K562 (cell line): Measurements from ENCODE around the gene CDC37. TPM values are rescaled to one million over a fixed set of nuclear protein-coding genes. Genes with fewer than 3 reads are reported as not detected.

ENCODE experiments used
- CHD2 ChIP-seq: IDR thresholded peaks from 2 replicates; pipeline ENCODE4 v1.6.1; 2011; ENCODE audit warnings: low read depth, low read length
- FOSL1 ChIP-seq: fragments of 200-800 bp; sonication (Bioruptor generic); conservative IDR thresholded peaks from 2 replicates; pipeline ENCODE4 v1.6.1; 2016; ENCODE audit warnings: missing genetic modification characterization, missing compliant biosample characterization
- FOXP1 ChIP-seq: sonication (generic); formaldehyde crosslinking; IDR thresholded peaks from 2 replicates; pipeline ENCODE4 v1.8.0; 2022; ENCODE audit warnings: mild to moderate bottlenecking, missing genetic modification reagents
- HDGF ChIP-seq: fragments of 450-650 bp; IDR thresholded peaks from 2 replicates; pipeline ENCODE4 v1.6.1; 2016
- HIVEP1 ChIP-seq: fragments of 250-450 bp; sonication (Bioruptor Pico); IDR thresholded peaks from 2 replicates; pipeline ENCODE4 v1.4.0; 2020; ENCODE audit warnings: mild to moderate bottlenecking
- ILF3 ChIP-seq: fragments of 450-650 bp; IDR thresholded peaks from 2 replicates; pipeline ENCODE4 v1.6.1; 2018; ENCODE audit warnings: antibody characterized with exemption, mild to moderate bottlenecking, moderate library complexity, borderline replicate concordance
- JUND ChIP-seq, 2 experiments: IDR thresholded peaks; 2 replicates in 1 of 2; 3 replicates in 1 of 2; pipeline ENCODE4 v1.6.1; 2011; ENCODE audit warnings: borderline replicate concordance in 2 of 2, low read depth in 2 of 2, low read length in 2 of 2, improper control_type of control experiment in 1 of 2, missing biosample characterization in 1 of 2, missing genetic modification characterization in 1 of 2, missing genetic modification reagents in 1 of 2
- KDM4B ChIP-seq, 2 experiments: fragments of 450-650 bp in 1 of 2; sonication (generic) in 1 of 2; IDR thresholded peaks; 2 replicates each; pipeline ENCODE4 v1.6.1; 2016 to 2017; ENCODE audit warnings: borderline replicate concordance in 2 of 2, antibody characterized with exemption in 1 of 2, low read depth in 1 of 2, mild to moderate bottlenecking in 1 of 2
- NR3C1 ChIP-seq: sonication (generic); formaldehyde crosslinking; IDR thresholded peaks from 2 replicates; pipeline ENCODE4 v1.8.1; 2022; ENCODE audit warnings: missing genetic modification reagents
- POLR2G ChIP-seq: fragments of 200-400 bp; formaldehyde crosslinking; IDR thresholded peaks from 2 replicates; pipeline ENCODE4 v1.6.1; 2017; ENCODE audit warnings: low read depth, mild to moderate bottlenecking, antibody characterized with exemption, low read length, moderate library complexity
- RAD21 ChIP-seq, 2 experiments: fragments of 250-450 bp in 1 of 2; fragments of 450-650 bp in 1 of 2; sonication (Bioruptor Pico) in 1 of 2; formaldehyde crosslinking in 1 of 2; IDR thresholded peaks in 1 of 2; conservative IDR thresholded peaks in 1 of 2; 2 replicates each; pipeline versions ENCODE4 v1.4.0 to v1.8.0; 2020 to 2022; ENCODE audit warnings: mild to moderate bottlenecking in 2 of 2, moderate library complexity in 1 of 2
- SMAD2 ChIP-seq: fragments of 150-350 bp; IDR thresholded peaks from 2 replicates; pipeline ENCODE4 v1.6.1; 2014; ENCODE audit warnings: low read depth, mild to moderate bottlenecking, low read length
- TCF7L2 ChIP-seq: fragments of 150-350 bp; IDR thresholded peaks from 2 replicates; pipeline ENCODE4 v1.6.1; 2016; ENCODE audit warnings: low read depth, mild to moderate bottlenecking, low read length, moderate library complexity
- polyA plus RNA-seq, 8 experiments: library from polyadenylated mRNA; depleted of rRNA in 4 of 8; stranded (reverse) in 5 of 8; unstranded in 3 of 8; fragments of >200 nt; fragmentation: Nextera tagmentation in 2 of 8; fragmentation: Illumina TruSeq in 1 of 8; extraction: Ambion mirVana in 2 of 8; extraction: Trizol in 1 of 8; gene quantifications; 2 replicates each; pipeline versions ENCODE4 v1.2.1 to v1.2.3, GENCODE V29; 2011 to 2014; ENCODE audit warnings: inconsistent platforms in 1 of 8, missing spikeins in 1 of 8
- total RNA-seq, 7 experiments: library from RNA; depleted of rRNA in 6 of 7; stranded (reverse); fragments of >200 nt in 6 of 7; fragmentation: Illumina TruSeq in 2 of 7; extraction: Trizol in 2 of 7; gene quantifications; 2 replicates each; pipeline versions ENCODE4 v1.2.1 to v1.2.3, GENCODE V29; 2011 to 2021; ENCODE audit warnings: low replicate concordance in 1 of 7
- TF ChIP-seq, protein P1 (sequence below): fragments of 250-450 bp; sonication (Bioruptor Pico); IDR thresholded peaks from 2 replicates; pipeline ENCODE4 v1.4.0; 2020
- TF ChIP-seq, protein P2 (sequence below): fragments of 450-650 bp; IDR thresholded peaks from 2 replicates; pipeline ENCODE4 v1.6.1; 2016; ENCODE audit warnings: mild to moderate bottlenecking

CDC37 gene
- total and polyA plus RNA-seq, 9 of the 15 experiments (the other 6 are each of a cell fraction or from before 2014, with no cell fraction given) = 6.6 to 538 (median 227) TPM

DNA sequence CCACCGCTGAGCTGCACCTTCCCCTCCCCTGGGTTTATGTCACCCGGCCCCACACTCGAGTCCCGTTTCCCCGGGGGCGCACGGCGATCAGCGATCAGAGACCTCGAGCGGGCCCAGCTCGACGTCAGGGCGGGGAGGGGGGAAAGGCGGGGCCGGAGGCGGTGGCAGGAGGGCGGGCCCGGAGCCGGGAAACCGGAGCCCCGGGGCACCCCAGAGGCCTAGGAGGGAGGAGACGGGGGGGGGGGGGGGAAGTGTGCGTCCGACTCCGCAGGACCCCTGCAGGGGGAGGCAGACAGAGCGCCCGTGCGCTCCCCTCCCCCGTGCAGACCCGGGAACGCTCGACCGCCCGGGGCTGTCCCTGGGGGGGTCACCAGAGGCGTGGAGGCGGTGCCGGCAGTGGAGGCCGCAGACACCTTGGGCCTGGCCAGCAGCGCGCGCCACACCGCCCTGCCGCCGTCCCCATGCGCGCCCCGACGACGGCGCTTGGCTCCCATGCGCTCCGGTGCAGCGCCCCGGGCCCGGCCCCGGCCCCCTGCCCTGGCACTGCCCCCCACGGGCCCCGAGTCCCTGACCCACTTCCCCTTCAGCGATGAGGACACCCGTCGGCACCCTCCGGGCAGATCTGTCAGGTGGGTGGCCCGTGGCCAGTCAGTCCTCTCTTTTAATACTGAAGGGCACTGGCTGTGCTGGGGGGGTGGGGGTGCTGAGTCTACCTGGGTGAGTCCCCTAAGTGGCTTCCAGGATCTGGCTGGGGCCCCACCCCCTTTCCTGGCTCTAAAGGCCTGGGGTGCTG lies 28.8 kb upstream of the CDC37 start (continued):
- TF ChIP-seq CHD2 (no peak), FOSL1 (tag) (no peak), POLR2G (peak; percentile 64), RAD21 (CRISPR knock-in tag; conservative IDR thresholded peaks at IDR 0.05 in 1 of 2, IDR thresholded peaks at IDR 0.05 in 1 of 2) (no peak), HDGF (no peak), SMAD2 (no peak), HIVEP1 (CRISPR knock-in tag) (no peak), TCF7L2 (no peak), ILF3 (no peak), FOXP1 (CRISPR knock-in tag) (no peak), JUND (IDR thresholded peaks at IDR 0.05; ENCODE audit: borderline replicate concordance, low read depth, low read length) (no peak), JUND (tag; IDR thresholded peaks at IDR 0.05; ENCODE audit: borderline replicate concordance, low read depth, low read length) (no peak), NR3C1 (no peak), KDM4B (IDR thresholded peaks at IDR 0.05; ENCODE audit: borderline replicate concordance in 2 of 2, low read depth in 1 of 2) (no peak)
- TF ChIP-seq, protein P1, sequence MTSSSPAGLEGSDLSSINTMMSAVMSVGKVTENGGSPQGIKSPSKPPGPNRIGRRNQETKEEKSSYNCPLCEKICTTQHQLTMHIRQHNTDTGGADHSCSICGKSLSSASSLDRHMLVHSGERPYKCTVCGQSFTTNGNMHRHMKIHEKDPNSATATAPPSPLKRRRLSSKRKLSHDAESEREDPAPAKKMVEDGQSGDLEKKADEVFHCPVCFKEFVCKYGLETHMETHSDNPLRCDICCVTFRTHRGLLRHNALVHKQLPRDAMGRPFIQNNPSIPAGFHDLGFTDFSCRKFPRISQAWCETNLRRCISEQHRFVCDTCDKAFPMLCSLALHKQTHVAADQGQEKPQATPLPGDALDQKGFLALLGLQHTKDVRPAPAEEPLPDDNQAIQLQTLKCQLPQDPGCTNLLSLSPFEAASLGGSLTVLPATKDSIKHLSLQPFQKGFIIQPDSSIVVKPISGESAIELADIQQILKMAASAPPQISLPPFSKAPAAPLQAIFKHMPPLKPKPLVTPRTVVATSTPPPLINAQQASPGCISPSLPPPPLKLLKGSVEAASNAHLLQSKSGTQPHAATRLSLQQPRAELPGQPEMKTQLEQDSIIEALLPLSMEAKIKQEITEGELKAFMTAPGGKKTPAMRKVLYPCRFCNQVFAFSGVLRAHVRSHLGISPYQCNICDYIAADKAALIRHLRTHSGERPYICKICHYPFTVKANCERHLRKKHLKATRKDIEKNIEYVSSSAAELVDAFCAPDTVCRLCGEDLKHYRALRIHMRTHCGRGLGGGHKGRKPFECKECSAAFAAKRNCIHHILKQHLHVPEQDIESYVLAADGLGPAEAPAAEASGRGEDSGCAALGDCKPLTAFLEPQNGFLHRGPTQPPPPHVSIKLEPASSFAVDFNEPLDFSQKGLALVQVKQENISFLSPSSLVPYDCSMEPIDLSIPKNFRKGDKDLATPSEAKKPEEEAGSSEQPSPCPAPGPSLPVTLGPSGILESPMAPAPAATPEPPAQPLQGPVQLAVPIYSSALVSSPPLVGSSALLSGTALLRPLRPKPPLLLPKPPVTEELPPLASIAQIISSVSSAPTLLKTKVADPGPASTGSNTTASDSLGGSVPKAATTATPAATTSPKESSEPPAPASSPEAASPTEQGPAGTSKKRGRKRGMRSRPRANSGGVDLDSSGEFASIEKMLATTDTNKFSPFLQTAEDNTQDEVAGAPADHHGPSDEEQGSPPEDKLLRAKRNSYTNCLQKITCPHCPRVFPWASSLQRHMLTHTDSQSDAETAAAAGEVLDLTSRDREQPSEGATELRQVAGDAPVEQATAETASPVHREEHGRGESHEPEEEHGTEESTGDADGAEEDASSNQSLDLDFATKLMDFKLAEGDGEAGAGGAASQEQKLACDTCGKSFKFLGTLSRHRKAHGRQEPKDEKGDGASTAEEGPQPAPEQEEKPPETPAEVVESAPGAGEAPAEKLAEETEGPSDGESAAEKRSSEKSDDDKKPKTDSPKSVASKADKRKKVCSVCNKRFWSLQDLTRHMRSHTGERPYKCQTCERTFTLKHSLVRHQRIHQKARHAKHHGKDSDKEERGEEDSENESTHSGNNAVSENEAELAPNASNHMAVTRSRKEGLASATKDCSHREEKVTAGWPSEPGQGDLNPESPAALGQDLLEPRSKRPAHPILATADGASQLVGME (CRISPR knock-in tag) = no peak
- TF ChIP-seq, protein P2, sequence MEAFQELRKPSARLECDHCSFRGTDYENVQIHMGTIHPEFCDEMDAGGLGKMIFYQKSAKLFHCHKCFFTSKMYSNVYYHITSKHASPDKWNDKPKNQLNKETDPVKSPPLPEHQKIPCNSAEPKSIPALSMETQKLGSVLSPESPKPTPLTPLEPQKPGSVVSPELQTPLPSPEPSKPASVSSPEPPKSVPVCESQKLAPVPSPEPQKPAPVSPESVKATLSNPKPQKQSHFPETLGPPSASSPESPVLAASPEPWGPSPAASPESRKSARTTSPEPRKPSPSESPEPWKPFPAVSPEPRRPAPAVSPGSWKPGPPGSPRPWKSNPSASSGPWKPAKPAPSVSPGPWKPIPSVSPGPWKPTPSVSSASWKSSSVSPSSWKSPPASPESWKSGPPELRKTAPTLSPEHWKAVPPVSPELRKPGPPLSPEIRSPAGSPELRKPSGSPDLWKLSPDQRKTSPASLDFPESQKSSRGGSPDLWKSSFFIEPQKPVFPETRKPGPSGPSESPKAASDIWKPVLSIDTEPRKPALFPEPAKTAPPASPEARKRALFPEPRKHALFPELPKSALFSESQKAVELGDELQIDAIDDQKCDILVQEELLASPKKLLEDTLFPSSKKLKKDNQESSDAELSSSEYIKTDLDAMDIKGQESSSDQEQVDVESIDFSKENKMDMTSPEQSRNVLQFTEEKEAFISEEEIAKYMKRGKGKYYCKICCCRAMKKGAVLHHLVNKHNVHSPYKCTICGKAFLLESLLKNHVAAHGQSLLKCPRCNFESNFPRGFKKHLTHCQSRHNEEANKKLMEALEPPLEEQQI = no peak
